Stimulated activated CD8-positive, alpha-beta memory T cell treated with anti-CD3 and anti-CD28 coated beads, Interleukin-7, amount 100 ng/mL, for 4 hours (primary cell): ENCODE measurements around the gene SCO2.
A peak's percentile ranks its signal among the peaks of the same experiment; 100 is the strongest.
"Not testable (repeated sequence)": the region's sequence is repeated elsewhere in the genome, so short reads cannot be mapped to it uniquely, and the experiment has no call there.

Experiments
- DNase-seq, 2 donors: peaks; one replicate each; pipeline ENCODE4 v3.0.0-alpha.2; 2020; ENCODE audit warnings: low read depth in 2 of 2

The SCO2 gene

GRCh38 chr22:50520184-50520583 is 5.2 kb downstream of the SCO2 start:
- DNase-seq: not testable (repeated sequence)

DNA sequence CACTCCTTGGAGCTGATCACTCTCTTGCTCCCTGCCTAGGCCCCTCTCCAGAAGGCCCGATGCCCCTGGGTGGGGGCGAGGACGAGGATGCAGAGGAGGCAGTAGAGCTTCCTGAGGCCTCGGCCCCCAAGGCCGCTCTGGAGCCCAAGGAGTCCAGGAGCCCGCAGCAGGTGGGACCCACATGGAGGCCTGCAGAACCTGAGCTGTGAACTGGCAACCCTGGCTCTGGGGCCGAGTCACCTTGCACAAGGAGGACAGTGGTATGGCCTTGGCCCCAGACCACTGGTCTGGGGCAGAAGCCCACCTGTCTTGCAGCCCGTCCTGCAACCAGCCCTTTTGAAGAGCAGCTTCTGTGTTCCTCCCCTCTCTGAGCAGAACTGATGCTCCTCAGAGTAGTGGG is 6.2 kb downstream of the SCO2 start:
- DNase-seq: no peak

- no peak for DNase-seq
Observed at GRCh38 chr22:50518606-50519005, 6.8 kb downstream of the SCO2 start.

GRCh38 chr22:50517495-50518260 is 7.7 kb downstream of the SCO2 start:
- DNase-seq: no peak

DNA sequence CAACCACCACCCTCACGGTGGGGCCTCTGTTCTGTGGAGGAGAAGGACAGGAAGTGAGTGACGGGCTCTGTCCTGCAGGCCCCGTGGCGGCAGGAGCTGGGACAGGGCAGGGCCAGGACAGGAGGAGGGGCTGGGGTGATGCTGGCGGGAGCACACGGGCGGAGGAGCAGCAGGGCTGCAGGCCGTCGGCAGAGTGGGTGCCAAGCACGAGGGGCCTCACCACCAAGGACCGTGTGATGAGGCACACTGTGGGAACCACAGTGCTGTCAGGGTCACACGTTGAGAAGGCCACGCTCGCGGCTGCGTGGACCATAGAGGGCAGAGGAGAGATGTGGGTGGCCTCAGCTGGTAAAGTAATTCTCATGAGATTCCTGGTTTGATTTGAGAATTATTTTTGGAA is 8.5 kb downstream of the SCO2 start:
- no peak for DNase-seq

GRCh38 chr22:50516068-50516467 is 9.3 kb downstream of the SCO2 start:
- no peak for DNase-seq

DNA sequence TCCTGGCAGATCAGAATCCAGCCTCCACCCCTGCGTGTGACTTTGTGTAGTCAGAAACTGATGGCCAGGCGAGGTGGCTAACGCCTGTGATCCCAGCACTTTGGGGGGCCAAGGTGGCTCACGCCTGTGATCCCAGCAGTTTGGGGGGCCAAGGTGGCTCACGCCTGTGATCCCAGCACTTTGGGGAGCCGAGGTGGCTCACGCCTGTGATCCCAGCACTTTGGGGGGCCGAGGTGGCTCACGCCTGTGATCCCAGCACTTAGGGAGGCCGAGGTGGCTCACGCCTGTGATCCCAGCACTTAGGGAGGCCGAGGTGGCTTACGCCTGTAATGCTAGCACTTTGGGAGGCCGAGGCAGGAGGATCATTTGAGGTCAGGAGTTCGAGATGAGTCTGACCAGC is 12.2 kb downstream of the SCO2 start:
- DNase-seq: no peak

DNA sequence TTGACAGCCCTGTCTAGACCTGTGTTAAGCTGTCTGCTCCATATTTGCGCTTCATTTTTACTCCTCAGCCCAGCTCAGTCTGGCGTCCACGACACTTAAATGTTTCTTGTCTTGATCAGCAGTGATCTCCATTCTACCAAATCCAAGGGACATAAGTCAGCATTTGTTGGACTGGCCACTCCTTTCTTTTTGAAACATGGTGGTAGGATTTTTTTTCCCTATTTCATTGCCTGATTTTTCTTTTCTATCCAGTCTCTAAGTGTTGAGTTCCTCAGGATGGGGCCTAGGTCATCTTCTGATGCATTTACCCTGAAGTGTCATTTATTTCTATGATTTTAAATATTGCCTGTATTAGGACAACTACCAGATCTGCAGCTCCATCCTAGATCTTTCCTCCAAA is 16.5 kb downstream of the SCO2 start:
- no peak for DNase-seq

- peak; percentile 96 for DNase-seq
Observed at GRCh38 chr22:50507991-50508884, 17.2 kb downstream of the SCO2 start, which contains the start of gene NCAPH2. NCAPH2 (plus strand) TSS chr22:50508224; CDS start chr22:50508338, 114 bp downstream.

- DNase-seq: peak; percentile 83 to 90
Observed at GRCh38 chr22:50507421-50507990, 17.9 kb downstream of the SCO2 start, which contains the start of gene LMF2. LMF2 (minus strand) TSS chr22:50507702; CDS start chr22:50507675, 27 bp downstream.

DNA sequence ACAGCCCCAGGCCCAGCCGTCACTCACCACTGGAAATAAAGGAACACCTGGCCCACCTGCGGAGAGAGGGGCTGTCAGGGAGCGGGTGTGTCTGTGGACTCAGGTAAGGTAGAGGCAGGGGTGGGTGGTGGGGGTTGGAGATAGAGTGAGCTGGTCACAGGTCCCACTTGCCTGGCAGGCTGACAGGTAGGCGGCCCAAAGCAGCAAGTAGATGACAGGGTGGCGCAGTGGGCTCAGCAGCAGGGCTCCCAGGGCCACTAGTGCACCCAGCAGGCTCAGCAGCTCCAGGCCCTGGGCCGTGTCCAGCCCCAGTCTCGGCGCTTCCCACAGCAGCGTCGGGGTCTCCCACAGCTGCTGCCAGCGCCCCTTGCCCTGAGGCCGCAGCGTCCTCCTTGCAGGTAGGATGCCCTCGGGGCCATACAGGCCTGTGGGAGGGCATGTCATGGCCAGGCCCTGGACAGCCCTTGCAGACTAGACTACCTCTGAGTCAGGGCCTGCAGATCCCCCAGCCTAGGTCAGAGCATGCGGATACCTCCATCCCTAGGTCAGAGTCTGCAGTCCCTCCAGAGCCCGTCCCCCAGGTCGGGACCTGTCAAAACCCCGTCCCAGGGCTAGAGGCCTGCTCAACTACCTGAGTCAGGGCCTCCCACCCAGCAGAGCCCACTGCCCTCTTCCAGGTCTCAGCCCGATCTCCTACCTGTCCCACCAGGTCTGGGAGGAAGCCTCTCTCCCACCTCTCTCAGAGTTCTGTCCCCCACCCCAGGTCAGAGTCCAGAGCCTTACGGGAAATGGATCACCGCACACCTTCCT is 18.6 kb downstream of the SCO2 start:
- no peak for DNase-seq

DNA sequence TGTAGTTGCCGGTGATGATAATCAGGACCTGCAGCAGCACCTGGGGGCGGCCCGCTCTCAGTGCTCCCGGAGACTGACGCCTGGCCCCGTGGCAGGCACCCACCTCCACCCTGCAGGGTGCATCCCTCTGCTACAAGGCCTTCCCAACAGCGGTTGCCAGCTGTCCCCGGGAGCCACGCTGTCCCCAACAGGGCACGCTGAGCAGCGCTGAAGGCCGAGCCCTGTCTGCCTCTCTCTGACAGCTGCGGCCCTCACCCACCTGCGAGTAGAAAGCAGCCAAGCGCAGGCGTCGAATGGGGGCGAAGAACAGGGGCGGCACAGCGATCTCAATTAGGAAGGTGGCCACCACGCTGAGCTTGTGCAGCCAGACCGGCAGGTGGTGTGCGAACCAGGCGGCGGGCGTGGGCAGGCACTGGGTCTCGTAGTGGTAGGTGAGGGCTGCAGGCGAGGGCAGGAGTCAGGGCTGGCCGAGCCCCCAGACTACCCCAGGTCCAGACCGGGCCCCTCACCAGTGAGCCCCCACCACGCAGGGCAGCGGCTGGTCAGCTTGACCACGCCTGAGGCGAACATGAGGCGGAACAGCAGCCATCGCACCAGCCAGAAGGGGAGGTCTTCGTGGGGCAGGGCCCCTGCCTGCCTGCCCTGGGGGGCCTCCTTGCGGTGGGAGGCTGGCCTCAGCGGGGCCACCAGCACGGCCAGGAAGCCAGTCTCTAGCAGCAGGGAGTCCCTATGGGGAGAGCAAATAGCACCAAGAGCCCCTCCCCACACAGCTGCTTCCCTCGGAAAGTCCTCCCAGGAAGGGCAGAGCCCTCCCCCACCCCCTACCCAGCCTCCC is 19.4 kb downstream of the SCO2 start:
- DNase-seq: no peak

DNA sequence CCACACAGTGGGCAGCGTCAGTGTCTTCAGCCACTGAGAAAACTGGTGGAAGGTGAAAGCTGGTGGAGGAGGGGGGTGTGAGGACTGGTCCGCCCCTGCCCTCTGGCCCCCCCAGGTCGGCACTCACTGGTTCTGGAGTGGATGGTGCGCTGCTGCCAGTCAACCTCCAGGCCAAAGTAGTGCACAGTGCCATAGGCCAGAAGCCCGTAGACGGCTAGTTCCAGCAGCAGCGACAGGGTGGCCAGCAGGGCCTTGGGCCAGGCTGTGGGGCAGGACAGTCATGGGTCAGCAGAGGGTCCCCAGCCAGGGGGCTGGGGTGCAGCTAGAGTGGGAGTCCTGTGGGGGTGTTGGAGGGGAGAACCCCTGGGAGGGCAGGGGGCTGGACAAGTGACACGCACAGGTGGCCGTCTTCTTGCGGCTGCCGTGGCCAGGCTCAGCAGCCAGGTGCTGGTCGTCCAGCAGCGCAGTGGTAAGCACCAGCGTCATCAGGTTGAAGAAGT is 20.1 kb downstream of the SCO2 start:
- DNase-seq: no peak

DNA sequence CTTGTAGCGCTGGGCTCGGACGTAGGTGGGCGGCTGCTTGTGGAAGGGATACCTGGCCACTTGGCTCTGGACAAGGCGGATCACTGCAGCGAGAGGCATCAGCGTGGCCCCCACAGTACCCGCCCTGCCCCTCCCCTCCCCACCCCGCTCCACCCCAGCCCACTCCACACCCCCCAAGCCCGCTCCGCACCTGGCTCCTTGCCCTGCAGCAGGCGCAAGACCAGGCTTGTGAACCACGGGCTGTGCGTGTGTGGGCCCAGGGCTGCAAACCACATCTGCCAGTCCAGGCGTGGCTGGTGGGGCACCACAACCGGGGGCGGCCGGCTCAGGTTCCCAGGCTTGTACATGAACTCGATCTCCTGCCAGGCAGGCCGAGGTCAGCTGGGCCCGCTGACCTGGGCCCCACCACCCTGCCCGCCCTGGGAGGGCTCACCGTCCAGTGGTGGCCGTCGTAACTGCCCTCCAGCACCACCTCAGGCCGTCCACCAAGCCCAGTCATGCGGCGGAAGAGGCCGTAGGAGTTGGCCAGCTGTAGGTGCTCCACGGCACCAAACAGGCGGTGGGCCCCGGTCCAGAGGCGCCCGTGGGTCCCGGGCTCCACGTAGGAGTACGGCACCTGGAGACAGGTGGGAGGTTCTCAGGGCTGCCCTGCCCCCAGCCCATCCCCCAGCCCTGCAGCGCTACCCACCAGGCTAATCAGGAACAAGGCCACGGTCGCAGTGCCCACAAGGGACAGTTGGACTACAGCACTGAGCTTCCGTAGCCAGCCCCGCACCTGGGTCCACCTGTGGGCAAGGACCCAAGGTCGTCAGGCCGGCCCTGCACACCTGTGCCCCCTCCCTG is 20.8 kb downstream of the SCO2 start:
- no peak for DNase-seq

DNA sequence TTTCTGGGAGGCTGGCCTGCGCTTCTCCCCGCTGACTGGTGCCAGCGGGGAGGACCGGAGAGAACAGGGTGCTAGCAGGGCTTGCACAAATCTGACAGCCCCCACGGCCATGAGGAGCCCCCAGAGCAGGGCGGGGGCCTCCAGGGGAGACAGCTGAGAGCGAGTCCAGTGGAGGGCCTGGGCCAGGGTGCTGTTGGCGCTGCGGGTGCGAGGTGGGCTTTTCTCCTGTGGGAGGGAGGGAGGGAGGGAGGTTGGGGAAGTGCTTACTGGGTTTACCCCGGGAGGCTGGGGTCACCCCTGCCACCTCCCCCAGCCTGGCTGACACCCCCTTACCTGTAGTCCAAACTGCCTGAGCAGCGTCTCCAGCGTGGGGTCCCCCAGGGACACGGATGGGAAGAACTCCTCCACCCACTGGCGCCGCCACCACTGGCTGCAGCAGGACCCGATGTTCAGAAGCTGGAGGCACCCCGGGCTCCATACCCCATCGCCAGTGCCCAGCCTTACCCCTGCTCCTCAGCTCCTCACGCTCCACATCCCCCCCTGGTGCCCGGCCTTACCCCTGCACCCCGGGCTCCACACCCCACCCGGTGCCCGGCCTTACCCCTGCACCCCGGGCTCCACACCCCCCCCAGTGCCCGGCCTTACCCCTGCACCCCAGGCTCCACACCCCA is 21.8 kb downstream of the SCO2 start:
- DNase-seq: no peak

DNA sequence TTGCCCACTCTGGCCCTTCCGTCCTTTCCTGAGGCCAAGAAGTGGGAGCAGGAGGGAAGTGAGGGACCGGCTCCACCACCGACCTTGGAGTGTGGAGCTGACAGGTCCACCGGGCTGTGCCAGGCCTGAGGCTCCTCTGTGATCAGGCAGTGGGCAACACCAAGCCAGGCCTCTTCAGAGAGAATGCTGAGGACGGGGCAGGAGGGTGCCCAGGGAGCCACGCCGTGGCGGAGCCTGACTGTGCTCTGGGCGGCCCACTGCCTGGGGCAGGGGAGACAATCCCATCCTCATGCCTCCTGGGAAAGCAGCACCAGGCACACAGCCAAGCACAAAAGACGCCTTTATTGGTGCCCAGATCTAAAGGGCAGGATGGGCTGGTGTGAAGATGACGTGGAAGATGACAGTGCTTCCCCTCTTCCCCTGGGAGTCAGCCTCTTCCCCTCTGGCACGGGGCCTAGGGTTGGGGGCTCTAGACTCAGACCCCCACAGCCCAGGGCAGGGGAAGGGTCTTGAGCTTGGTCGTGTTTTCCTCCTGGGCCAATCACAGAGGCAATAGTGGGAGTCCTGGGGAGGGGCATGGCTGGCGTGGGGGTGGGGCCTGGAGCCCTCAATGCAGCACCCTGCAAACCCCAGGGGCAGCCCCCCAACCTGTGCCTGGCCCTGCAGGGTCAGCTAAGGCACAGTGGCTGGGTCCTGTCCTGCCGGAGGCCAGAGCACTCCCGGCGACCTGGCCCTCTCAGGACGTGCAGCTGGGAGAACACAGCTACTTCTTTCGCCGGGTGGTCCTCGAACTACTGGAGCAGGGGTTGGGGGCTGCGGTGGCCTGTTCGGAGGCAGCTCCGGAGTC is 22.5 kb downstream of the SCO2 start:
- no peak for DNase-seq

- no peak for DNase-seq
Observed at GRCh38 chr22:50502096-50502495, 23.3 kb downstream of the SCO2 start.

- no peak for DNase-seq
Observed at GRCh38 chr22:50500452-50500851, 24.9 kb downstream of the SCO2 start.
